Left ventricle myocardium superior (tissue), 1 donor: ENCODE results near the gene DPYD. TPM values are rescaled to one million over a fixed set of nuclear protein-coding genes. Genes with fewer than 3 reads are reported as not detected.

Experiments used
- ATAC-seq: fragments of 200-7000 bp; cut with Tn5 transposase; one replicate; pipeline ENCODE4 v1.9.1; 2020; ENCODE audit warnings: mild to moderate bottlenecking, moderate library complexity
- DNase-seq: peaks from one replicate; pipeline ENCODE4 v3.0.0-alpha.2; 2020
- intact Hi-C: fragments of 100-400 bp; cut with micrococcal nuclease; formaldehyde crosslinking; loops from one replicate; pipeline ENCODE4 v1.11.0; 2022
- long read RNA-seq: library from polyadenylated mRNA; unstranded; transcript quantifications from one replicate; pipeline ENCODE4 v2.0.0, GENCODE V29; 2021
- total RNA-seq: library from RNA; stranded (reverse); fragmentation: NEBNext Ultra II Directional; extraction: Animal tissue kit (Norgen Biotek cat#: 25700); gene quantifications from one replicate; pipeline ENCODE4 v1.2.1, GENCODE V29; 2021
- donor health status: DM: no; HTN: yes; CAD: no; lungs with severe emphysema.

DPYD gene
- 11.6 TPM for total RNA-seq
- long read RNA-seq, full-length matches to known transcripts: 10 of 27 reads
- long read RNA-seq, partial matches to known transcripts: 9 of 27 reads
- long read RNA-seq, other reads (novel, unspliced or antisense): 8 of 27 reads

- intact Hi-C loops: no loop called here
- DNase-seq (peak; percentile 94), ATAC-seq (peak; percentile 99)
These were observed at the start of gene DPYD for GRCh38 chr1:97920832-97921571. TSS of gene DPYD (minus strand) at chr1:97921034. CDS start at chr1:97920922, 112 bp downstream.

DNA sequence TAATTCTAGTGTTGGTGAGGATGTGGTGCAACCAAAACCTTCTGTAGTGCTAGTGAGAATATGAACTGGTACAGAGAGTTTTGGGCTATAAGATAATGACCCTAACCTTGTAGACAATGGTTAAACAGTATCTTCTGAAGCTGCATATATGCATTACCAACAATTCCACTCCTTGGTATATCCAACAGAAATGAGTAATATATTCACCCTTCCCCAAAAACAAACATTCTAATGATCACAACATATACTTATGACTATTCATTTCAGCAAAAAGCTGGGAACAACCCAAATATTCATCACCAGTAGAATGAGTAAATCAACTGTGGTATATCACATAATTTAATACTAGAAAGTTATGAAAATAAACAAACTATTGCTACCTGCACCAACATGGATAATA lies 39.6 kb upstream of the DPYD start:
- DNase-seq: no peak
- ATAC-seq: no peak
- intact Hi-C loops: no loop called here

GRCh38 chr1:97947695-97948094 lies 26.9 kb upstream of the DPYD start:
- ATAC-seq (no peak), DNase-seq (no peak)
- intact Hi-C loops: no loop called here

- ATAC-seq (no peak), DNase-seq (no peak)
- intact Hi-C loops: no loop called here
These were observed 22.5 kb upstream of the DPYD start for GRCh38 chr1:97943354-97943753.

- DNase-seq (no peak), ATAC-seq (no peak)
- intact Hi-C loops: no loop called here
These were observed 21.6 kb upstream of the DPYD start for GRCh38 chr1:97942161-97943123.

DNA sequence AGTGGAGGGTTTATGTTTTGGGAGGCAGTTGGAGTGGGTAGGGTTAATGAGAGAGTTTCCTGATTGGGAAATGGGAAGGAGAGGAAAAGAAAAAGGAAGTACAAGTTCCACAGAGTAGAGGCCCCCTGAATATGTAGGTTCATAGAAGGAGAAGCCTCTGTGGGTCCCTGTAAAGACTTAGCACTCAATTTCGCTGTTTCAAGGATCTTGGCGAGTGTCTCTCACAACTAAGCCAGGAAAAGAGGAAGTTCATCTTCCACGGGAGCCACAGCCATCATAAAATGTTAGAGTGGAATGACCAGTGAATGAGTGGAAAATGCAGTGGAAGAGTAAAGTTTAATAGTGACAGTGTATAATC lies 17.4 kb upstream of the DPYD start:
- DNase-seq: no peak
- intact Hi-C loops: no loop called here
- ATAC-seq: no peak

DNA sequence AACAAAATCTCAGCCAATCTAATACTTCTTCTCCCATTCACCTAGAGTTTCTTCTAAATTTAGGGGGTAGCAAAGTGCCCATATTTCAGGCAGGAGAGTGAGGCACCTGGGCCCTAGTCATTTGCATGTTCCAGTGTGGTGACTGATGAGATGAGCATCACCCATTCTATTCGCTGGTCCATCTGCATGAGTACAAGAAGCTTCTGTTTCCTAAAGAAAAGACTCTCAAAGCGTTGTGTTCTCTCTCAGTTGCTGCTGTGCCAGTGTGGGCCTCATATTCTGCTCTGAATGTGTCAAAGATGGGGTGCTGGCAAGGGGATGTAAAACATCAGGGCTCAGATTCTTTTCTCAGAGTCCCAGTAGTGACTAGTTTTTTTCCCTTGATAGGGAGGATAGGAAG lies 16.1 kb upstream of the DPYD start:
- ATAC-seq: no peak
- DNase-seq: no peak
- intact Hi-C loops: no loop called here

DNA sequence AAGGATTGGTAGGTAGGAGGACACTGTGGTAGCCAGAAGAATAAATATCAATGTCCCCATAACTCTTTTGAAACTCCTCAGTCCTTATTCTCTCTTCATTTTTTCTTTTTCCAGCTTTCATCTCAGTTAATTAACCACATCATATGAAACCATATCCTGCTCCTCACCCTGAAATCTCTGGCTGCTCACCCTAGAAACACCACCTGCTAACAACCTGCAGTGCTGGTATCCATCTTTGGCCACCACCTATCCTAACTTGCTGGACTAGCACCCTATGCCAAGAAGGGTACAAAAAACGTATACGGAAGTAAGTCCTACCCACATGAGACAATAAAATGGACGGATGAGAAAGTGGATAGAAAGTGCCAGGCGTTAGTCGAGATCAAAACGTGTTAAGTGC lies 13.7 kb upstream of the DPYD start:
- DNase-seq (no peak), ATAC-seq (no peak)
- intact Hi-C loops: no loop called here

DNA sequence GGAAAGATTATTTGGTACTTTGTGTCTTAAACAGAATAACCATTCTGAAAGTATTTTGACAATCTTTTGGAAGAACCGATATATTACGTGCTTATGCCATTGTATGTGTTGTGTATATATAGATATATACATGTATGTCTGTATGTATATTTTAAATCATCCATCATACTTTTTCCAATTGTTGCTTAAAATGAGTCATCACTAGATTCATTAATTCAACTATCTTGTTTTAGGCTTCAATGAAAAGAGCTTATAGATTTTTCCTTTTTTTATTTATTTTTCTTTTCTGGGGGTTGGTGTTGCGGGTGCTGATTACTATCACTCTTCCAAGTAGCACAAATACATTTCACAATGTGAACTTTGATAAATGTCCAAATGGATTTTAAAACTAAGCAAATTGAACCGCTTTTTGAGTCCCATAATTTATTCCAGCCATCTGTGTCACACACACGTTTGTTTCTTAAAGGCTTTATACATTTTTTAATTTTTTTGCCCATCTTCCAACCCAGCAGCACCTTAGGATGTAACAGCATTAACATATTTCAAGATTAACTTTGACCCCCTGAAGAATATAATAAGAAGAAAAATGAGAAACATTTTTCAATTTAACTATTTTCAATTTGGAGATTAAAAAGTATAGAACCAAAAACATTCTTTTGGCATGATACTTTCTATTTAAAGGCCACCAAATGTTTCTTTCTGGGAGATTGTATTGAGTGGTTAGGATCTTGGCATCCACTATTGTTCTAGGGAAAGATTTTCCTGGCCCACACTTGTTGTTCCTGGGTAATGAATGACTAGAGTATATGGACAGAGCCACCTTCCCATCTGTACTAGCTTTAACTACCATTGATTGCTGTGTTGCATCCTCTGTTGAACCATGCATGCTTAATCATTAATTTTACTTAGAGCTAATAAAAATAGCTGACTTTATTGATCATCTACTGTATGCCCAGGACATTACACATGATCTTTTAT lies 9.3 kb upstream of the DPYD start:
- DNase-seq (no peak), ATAC-seq (no peak)
- intact Hi-C loops: no loop called here

GRCh38 chr1:97926017-97926708 lies 5.3 kb upstream of the DPYD start:
- intact Hi-C loops: no loop called here
- ATAC-seq: no peak
- DNase-seq: no peak

DNA sequence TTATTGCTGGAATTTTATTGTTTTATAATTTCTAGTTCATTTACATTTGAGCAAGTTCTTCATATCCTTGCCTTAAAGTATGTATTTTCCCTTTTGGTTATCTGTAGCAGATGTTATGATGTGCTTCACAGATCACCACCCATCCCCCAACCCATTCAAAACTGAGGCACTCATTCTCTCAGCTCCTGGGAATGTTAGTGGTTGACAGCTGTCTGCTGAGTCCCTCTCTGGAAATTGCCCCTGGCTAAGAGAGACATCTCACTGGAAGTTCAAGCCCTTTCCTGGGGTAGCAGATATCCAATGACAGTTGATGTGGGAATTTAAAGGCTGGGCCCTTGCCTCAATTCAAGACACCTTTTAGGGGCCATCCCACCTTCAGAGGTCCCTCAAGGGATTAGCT lies 4.3 kb upstream of the DPYD start:
- intact Hi-C loops: no loop called here
- ATAC-seq: no peak
- no peak for DNase-seq

DNA sequence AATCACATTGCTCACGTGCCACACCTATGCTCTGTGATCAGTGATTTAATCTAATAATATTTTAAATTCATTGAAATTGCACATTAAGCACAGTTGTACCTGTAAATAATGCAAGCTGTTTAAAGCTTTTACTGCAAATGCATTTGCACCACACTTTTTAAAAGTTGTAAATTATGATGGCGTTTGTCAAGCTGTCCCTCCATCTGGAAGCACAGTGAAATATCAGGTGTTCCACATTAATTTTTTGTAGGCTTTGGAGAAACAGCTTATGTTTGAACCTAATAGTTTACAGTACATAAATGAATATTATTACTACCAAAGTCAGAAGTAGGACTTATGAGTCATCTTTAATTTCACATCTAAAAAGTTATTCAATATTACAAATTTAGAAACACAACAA lies 3.0 kb upstream of the DPYD start:
- DNase-seq: no peak
- intact Hi-C loops: no loop called here
- no peak for ATAC-seq

GRCh38 chr1:97920276-97920831 lies 480 bp downstream of the DPYD start:
- intact Hi-C loops: no loop called here
- DNase-seq (no peak), ATAC-seq (peak; percentile 61)

DNA sequence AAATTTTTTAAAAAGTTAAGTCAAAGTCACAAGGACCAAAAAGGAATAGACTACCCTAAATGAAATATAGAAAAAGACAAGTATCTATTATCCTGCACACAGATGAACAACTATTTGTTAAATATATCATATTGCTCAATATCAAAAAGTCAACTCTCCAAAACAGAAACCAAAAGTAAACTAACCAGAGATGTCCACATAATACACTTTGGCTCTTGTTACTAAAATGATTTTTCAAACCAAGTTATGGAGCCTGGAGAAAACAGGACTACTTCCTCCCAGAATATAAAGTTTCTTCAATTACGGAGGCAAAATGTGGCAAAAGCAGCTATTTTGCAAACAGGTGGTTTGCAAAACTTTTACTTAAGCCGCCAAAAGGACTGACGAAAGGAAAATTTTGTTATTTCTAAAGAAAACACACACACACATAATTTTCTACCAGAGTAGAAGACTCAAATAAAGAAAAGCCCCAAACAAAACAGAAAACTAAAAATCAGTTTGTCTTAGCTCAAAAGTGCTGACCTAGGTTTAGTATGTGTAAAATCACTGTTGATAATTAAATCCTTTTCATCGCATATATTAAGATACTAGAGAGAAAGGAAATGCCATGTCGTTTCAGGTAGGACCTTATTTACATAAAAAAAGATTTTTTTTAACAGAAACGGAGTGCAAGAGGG lies 1.1 kb downstream of the DPYD start:
- intact Hi-C loops: no loop called here
- ATAC-seq (no peak), DNase-seq (no peak)

DNA sequence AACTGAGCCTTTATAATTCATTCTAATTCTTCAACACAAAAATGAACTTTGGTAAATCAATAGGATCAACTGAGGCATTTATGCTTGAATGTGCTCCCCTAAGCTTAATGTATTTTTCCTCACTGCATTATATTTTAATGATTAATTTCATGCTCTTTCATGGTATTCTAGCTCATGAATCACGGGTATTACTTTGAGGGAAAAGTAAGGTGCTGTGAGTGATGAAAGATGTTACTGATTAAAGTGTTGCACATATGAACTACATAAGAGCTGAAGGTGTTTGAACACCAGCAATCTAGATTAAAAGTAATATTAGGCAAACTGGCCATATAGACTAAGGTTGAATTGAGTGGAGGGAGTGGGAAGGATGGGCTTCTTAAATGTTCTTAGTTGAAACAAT lies 1.9 kb downstream of the DPYD start:
- DNase-seq (no peak), ATAC-seq (no peak)
- intact Hi-C loops: no loop called here

DNA sequence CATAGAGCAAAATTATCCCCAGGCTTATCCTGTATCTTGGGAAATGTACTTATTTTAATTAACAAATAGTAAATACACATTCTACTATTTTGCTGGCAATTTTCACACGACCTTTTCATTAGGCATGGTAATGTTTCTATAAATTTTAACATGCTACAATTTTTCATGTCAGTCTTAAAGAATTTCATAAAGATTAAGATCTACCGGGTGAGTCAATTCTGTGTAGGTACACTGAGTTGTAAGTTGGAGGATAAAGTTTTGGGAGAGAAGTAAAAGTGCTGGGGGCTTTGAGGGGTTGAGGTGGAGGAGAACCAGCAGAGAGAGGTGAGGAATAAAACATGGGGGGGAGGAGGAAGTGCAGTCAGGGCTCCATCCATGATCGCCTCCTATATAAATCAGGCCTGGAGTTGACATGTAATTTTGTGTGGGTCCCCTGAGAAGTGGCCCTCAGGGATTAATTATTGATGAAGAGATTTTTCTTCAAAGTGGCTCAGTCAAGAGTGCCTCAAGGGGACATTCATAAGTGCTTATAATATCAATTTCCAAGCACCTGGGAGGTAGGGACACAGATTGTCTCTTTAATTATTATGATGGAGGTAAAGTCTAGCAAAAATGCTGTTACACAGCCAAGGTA lies 7.2 kb downstream of the DPYD start:
- DNase-seq (no peak), ATAC-seq (no peak)
- intact Hi-C loops: no loop called here
